ENCODE measurements around the gene TAF11L14.
"Not testable (repeated sequence)": the region's sequence is repeated elsewhere in the genome, so short reads cannot be mapped to it uniquely, and the experiment has no call there.

Gene TAF11L14

GRCh38 chr5:17634160-17634559 is at the start of gene TAF11L14:
Gene TAF11L14, plus strand, starts transcription at chr5:17634460.
- TF ChIP-seq, protein P1, sequence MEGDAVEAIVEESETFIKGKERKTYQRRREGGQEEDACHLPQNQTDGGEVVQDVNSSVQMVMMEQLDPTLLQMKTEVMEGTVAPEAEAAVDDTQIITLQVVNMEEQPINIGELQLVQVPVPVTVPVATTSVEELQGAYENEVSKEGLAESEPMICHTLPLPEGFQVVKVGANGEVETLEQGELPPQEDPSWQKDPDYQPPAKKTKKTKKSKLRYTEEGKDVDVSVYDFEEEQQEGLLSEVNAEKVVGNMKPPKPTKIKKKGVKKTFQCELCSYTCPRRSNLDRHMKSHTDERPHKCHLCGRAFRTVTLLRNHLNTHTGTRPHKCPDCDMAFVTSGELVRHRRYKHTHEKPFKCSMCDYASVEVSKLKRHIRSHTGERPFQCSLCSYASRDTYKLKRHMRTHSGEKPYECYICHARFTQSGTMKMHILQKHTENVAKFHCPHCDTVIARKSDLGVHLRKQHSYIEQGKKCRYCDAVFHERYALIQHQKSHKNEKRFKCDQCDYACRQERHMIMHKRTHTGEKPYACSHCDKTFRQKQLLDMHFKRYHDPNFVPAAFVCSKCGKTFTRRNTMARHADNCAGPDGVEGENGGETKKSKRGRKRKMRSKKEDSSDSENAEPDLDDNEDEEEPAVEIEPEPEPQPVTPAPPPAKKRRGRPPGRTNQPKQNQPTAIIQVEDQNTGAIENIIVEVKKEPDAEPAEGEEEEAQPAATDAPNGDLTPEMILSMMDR (IDR thresholded peaks at IDR 0.05; ENCODE audit: insufficient read depth, low read depth, low read length, missing control alignments), result no peak
- no peak within 1 kb of the TSS for H3K4me3 ChIP-seq (ENCODE audit: low read depth, low read length)

GRCh38 chr5:17585658-17586057 is 48.6 kb upstream of the TAF11L14 start, which contains the start of gene TAF11L7:
Gene TAF11L7, minus strand, starts transcription at chr5:17585758.
- not testable (repeated sequence) for DNase-seq (ENCODE audit: low read depth); H3K4me3 ChIP-seq (ENCODE audit: low read depth, low read length)

More at GRCh38 chr5:17634160-17634559, at the start of gene TAF11L14:
- no peak for DNase-seq (ENCODE audit: low read depth)

- not testable (repeated sequence) for H3K4me3 ChIP-seq (ENCODE audit: low read depth, low read length); DNase-seq (ENCODE audit: low read depth)
Measured at GRCh38 chr5:17590860-17591259, 43.4 kb upstream of the TAF11L14 start, which contains the start of gene TAF11L8. Gene TAF11L8, minus strand, starts transcription at chr5:17590960.

GRCh38 chr5:17594255-17594654 is 40.0 kb upstream of the TAF11L14 start, which contains the start of gene TAF11L9:
Gene TAF11L9, minus strand, starts transcription at chr5:17594394.
- H3K4me3 ChIP-seq (ENCODE audit: low read depth, low read length); DNase-seq (ENCODE audit: low read depth): not testable (repeated sequence)

DNA sequence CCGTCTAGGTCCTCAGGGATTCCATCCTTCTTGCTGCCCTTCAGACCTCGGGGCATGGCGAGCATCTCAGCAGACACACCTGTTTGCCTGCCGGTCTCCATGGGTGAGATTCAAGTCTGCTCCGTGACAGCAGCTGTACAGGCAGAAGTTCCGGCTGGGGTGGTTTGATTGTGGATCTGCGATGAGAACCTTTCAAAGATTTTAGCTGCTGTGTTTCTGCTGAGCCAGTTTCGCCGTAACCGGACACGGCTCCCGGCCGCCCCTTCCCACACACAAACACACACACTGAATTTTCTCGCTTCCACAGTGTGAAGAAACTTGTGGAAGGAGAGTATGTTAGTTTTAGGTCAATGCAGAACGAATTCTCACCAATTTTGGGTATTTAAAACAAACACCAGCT is 36.5 kb upstream of the TAF11L14 start, which contains the start of gene TAF11L10:
TSS of gene TAF11L10 (minus strand) at position 101 of the 400 bp plus-strand sequence.
- not testable (repeated sequence) for DNase-seq (ENCODE audit: low read depth)

GRCh38 chr5:17603880-17604279 is 30.4 kb upstream of the TAF11L14 start, which contains the start of gene TAF11L11:
Gene TAF11L11, plus strand, starts transcription at chr5:17604183.
- not testable (repeated sequence) for DNase-seq (ENCODE audit: low read depth); H3K4me3 ChIP-seq (ENCODE audit: low read depth, low read length)

More for the DNA sequence above, 36.5 kb upstream of the TAF11L14 start, which contains the start of gene TAF11L10:
- not testable (repeated sequence) for H3K4me3 ChIP-seq (ENCODE audit: low read depth, low read length)

DNA sequence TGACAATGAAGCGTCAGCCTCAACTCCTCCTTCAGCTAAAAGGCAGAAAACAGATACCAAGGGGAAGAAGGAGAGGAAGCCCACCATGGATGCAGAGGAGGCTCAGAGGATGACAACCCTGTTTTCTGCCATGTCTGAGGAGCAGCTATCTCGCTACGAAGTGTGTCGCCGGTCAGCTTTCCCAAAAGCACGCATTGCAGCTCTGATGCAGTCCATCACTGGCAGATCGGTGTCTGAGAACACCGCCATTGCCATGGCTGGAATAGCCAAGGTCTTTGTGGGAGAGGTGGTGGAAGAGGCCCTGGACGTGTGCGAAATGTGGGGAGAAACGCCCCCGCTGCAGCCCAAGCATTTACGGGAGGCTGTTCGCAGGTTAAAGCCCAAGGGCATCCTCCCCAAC is 29.3 kb upstream of the TAF11L14 start:
- H3K4me3 ChIP-seq (ENCODE audit: low read depth, low read length), result no peak overlapping the region
- no peak for DNase-seq (ENCODE audit: low read depth)
- TF ChIP-seq, protein P1 (IDR thresholded peaks at IDR 0.05; ENCODE audit: insufficient read depth, low read depth, low read length, missing control alignments), result no peak

DNA sequence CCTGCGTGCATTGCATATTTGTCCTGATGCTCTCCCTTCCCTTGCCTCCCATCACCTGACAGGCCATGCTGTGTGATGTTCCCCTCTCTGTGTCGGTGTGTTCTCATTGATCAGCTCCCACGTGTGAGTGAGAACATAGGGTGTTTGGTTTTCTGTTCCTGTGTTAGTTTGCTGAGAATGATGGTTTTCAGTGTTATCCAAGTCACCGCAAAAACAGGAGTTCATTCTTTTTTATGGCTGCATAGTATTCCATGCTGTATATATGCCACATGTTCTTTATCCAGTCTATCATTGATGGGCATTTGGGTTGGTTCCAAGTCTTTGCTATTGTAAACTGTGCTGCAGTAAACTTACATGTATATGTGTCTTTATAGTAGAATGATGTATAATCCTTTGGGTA is 26.8 kb upstream of the TAF11L14 start:
- H3K4me3 ChIP-seq (ENCODE audit: low read depth, low read length); DNase-seq (ENCODE audit: low read depth): not testable (repeated sequence)

- not testable (repeated sequence) for DNase-seq (ENCODE audit: low read depth)
Measured at GRCh38 chr5:17610092-17610491, 24.2 kb upstream of the TAF11L14 start, which contains the start of gene TAF11L12. Gene TAF11L12, plus strand, starts transcription at chr5:17610392.

GRCh38 chr5:17614872-17615605 is 19.2 kb upstream of the TAF11L14 start:
- DNase-seq (ENCODE audit: low read depth), result no peak
- H3K4me3 ChIP-seq (ENCODE audit: low read depth, low read length), result no peak overlapping the region
- TF ChIP-seq, protein P1 (IDR thresholded peaks at IDR 0.05; ENCODE audit: insufficient read depth, low read depth, low read length, missing control alignments), result no peak

More at GRCh38 chr5:17610092-17610491, 24.2 kb upstream of the TAF11L14 start, which contains the start of gene TAF11L12:
- H3K4me3 ChIP-seq (ENCODE audit: low read depth, low read length), result not testable (repeated sequence)
